Kidney (tissue), 14 donors: ENCODE measurements around the gene GLI1. TPM values are rescaled to one million over a fixed set of nuclear protein-coding genes. Genes with fewer than 3 reads are reported as not detected.
"Not testable (repeated sequence)": the region's sequence is repeated elsewhere in the genome, so short reads cannot be mapped to it uniquely, and the experiment has no call there.

Experiments used
- DNase-seq, 5 donors: peaks; one replicate each; pipeline ENCODE4 v3.0.0-alpha.2; 2013 to 2020
- FAIRE-seq: peaks from 2 replicates; lab custom pipeline; 2012; peaks lifted over from hg19 to GRCh38; lab: Jason Lieb, UNC
- H3K27ac ChIP-seq, 2 donors: one replicate each; pipeline ENCODE4 v1.7.0; 2013; ENCODE audit warnings: low read depth in 2 of 2, low read length in 2 of 2, inconsistent platforms in 1 of 2
- H3K27me3 ChIP-seq: one replicate; pipeline ENCODE4 v1.7.1; 2013; ENCODE audit warnings: low read length, inconsistent platforms; ENCODE audit not compliant: control insufficient read depth, insufficient read depth
- H3K36me3 ChIP-seq, 3 donors: one replicate each; pipeline versions ENCODE4 v1.7.0 to v1.7.1; 2013; ENCODE audit warnings: low read length in 3 of 3, control low read depth in 1 of 3, inconsistent platforms in 1 of 3; ENCODE audit not compliant: insufficient read depth in 3 of 3, control insufficient read depth in 2 of 3
- H3K4me1 ChIP-seq, 3 donors: one replicate each; pipeline versions ENCODE4 v1.7.0 to v1.7.1; 2013; ENCODE audit warnings: low read length in 3 of 3, inconsistent platforms in 1 of 3, low read depth in 1 of 3; ENCODE audit not compliant: control insufficient read depth in 2 of 3, insufficient read depth in 2 of 3
- H3K4me3 ChIP-seq, 3 donors: one replicate each; pipeline versions ENCODE4 v1.7.0 to v1.8.1; 2013; ENCODE audit warnings: low read length in 3 of 3, control low read depth in 1 of 3, inconsistent platforms in 1 of 3
- H3K9ac ChIP-seq, 3 donors: one replicate each; pipeline versions ENCODE4 v1.7.0 to v1.7.1; 2013; ENCODE audit warnings: low read length in 3 of 3, control low read depth in 1 of 3, inconsistent platforms in 1 of 3
- H3K9me3 ChIP-seq, 3 donors: one replicate each; pipeline versions ENCODE4 v1.7.0 to v1.7.1; 2013; ENCODE audit warnings: low read length in 3 of 3, control low read depth in 1 of 3, inconsistent platforms in 1 of 3; ENCODE audit not compliant: control insufficient read depth in 2 of 3, insufficient read depth in 1 of 3
- CTCF ChIP-seq: IDR thresholded peaks from 3 replicates; pipeline ENCODE4 v1.5.1; 2012; ENCODE audit warnings: mild to moderate bottlenecking, moderate library complexity, borderline replicate concordance; ENCODE audit not compliant: insufficient read depth; ENCODE audit errors: extremely low read depth
- intact Hi-C: fragments of 100-400 bp; cut with DNase I; formaldehyde crosslinking; loops from one replicate; pipeline ENCODE4 v1.11.1; 2022
- polyA plus RNA-seq: library from polyadenylated mRNA; stranded (reverse); fragments of 350-450 nt; fragmentation: Illumina TruSeq; extraction: RNeasy Lipid Tissue Mini Kit (QIAGEN cat#74804); gene quantifications from one replicate; pipeline ENCODE4 v1.2.3, GENCODE V29; 2014; ENCODE audit warnings: low read depth, low replicate concordance; ENCODE audit not compliant: insufficient read depth
- total RNA-seq: library from RNA; stranded (reverse); fragmentation: NEBNext Ultra II Directional; extraction: Animal tissue kit (Norgen Biotek cat#: 25700); gene quantifications from one replicate; pipeline ENCODE4 v1.2.1, GENCODE V29; 2021
- donor health status: control.
- donor health status: control.
- donor health status: control.
- donor health status: control.
- donor health status: control.
- donor health status: DM: yes; HTN: yes; CAD: no.
- donor health status: Normal renal cell carcinoma (clear cell type).

The GLI1 gene
- total and polyA plus RNA-seq, 2 donors from 2014 or later: 1.4 to 2.8 TPM

- FAIRE-seq (no peak), DNase-seq (no peak)
- H3K9ac ChIP-seq: no peak overlapping the region
- H3K36me3 ChIP-seq: peaks cover 0 to 3% (median 0%) of the 10 kb centered on the region in 3 donors
- H3K27ac ChIP-seq: no peak overlapping the region
- peaks cover 0 to 2% (median 0%) of the 10 kb centered on the region in 3 donors for H3K4me1 ChIP-seq
- H3K27me3 ChIP-seq: no peaks in the 10 kb centered on the region
- H3K4me3 ChIP-seq: no peak overlapping the region
- H3K9me3 ChIP-seq: no peaks in the 10 kb centered on the region
- TF ChIP-seq CTCF: no peak
- intact Hi-C loops: no loop called here
These were observed 39.1 kb upstream of the GLI1 start for GRCh38 chr12:57420482-57420881.

GRCh38 chr12:57426948-57427347, 32.6 kb upstream of the GLI1 start:
- H3K27ac ChIP-seq, FAIRE-seq, H3K4me1 ChIP-seq, DNase-seq, H3K36me3 ChIP-seq, H3K9ac ChIP-seq, H3K27me3 ChIP-seq, H3K9me3 ChIP-seq, intact Hi-C loops, H3K4me3 ChIP-seq: not testable (repeated sequence)

- intact Hi-C loops: no loop called here
- FAIRE-seq (no peak), DNase-seq (no peak)
- no peaks in the 10 kb centered on the region for H3K27me3 ChIP-seq
- H3K9me3 ChIP-seq: no peaks in the 10 kb centered on the region
- H3K4me1 ChIP-seq: peaks cover 0 to 2% (median under 1%) of the 10 kb centered on the region in 3 donors
- TF ChIP-seq CTCF: no peak
- no peak overlapping the region for H3K27ac ChIP-seq
- H3K9ac ChIP-seq: peak overlapping the region in 1 of 3 donors; percentile 84
- H3K4me3 ChIP-seq: no peak overlapping the region
- H3K36me3 ChIP-seq: peaks cover 0 to 3% (median 0%) of the 10 kb centered on the region in 3 donors
These were observed 30.6 kb upstream of the GLI1 start for GRCh38 chr12:57428965-57429364.

- no peak for TF ChIP-seq CTCF
- FAIRE-seq: no peak
These were observed 30.0 kb upstream of the GLI1 start for GRCh38 chr12:57429473-57430111.

More at GRCh38 chr12:57429473-57430111, 30.0 kb upstream of the GLI1 start:
- peaks cover 0 to under 1% (median 0%) of the 10 kb centered on the region in 3 donors for H3K36me3 ChIP-seq
- no peaks in the 10 kb centered on the region for H3K27me3 ChIP-seq
- intact Hi-C loops: no loop called here
- peak in 1 of 5 donors; percentile 48 for DNase-seq
- peaks cover 0 to 7% (median 2%) of the 10 kb centered on the region in 3 donors for H3K4me1 ChIP-seq
- H3K9me3 ChIP-seq: no peaks in the 10 kb centered on the region
- H3K27ac ChIP-seq: peak overlapping the region; percentile 75 to 93
- peak overlapping the region; percentile 61 to 88 (median 84) for H3K9ac ChIP-seq
- peak overlapping the region; percentile 73 to 80 (median 76) for H3K4me3 ChIP-seq
